HepG2 (cell line): ENCODE data around the gene MUC4. TPM values are rescaled to one million over a fixed set of nuclear protein-coding genes. Genes with fewer than 3 reads are reported as not detected.

Source experiments
- AKAP8 ChIP-seq: sonication (generic); formaldehyde crosslinking; IDR thresholded peaks from 2 replicates; pipeline ENCODE4 v1.5.1; 2020; ENCODE audit warnings: mild to moderate bottlenecking, missing genetic modification reagents
- CEBPG ChIP-seq: IDR thresholded peaks from 2 replicates; pipeline ENCODE4 v1.6.1; 2016
- CHD2 ChIP-seq: IDR thresholded peaks from 2 replicates; pipeline ENCODE4 v1.6.1; 2011; ENCODE audit warnings: low read depth, low read length, improper control_type of control experiment
- DMAP1 ChIP-seq: IDR thresholded peaks from 2 replicates; pipeline ENCODE4 v1.6.1; 2016
- GTF3A ChIP-seq: sonication (generic); formaldehyde crosslinking; conservative IDR thresholded peaks from 2 replicates; pipeline ENCODE4 v1.4.0; 2020; ENCODE audit warnings: mild to moderate bottlenecking, missing genetic modification reagents
- KAT8 ChIP-seq: IDR thresholded peaks from 2 replicates; pipeline ENCODE4 v1.6.1; 2016; ENCODE audit warnings: missing genetic modification reagents, missing compliant biosample characterization
- NBN ChIP-seq: fragments of 450-650 bp; conservative IDR thresholded peaks from 2 replicates; pipeline ENCODE4 v1.6.1; 2017
- PBX3 ChIP-seq: sonication (generic); formaldehyde crosslinking; IDR thresholded peaks from 2 replicates; pipeline ENCODE4 v1.8.1; 2023; ENCODE audit warnings: missing genetic modification reagents, inconsistent platforms, borderline replicate concordance
- PRDM4 ChIP-seq: sonication (generic); formaldehyde crosslinking; IDR thresholded peaks from 2 replicates; pipeline ENCODE4 v1.9.0; 2021; ENCODE audit warnings: missing genetic modification reagents, borderline replicate concordance
- PTBP1 ChIP-seq: fragments of 200-400 bp; formaldehyde crosslinking; IDR thresholded peaks from 2 replicates; pipeline ENCODE4 v1.6.1; 2018; ENCODE audit warnings: low read length, low read depth; ENCODE audit not compliant: poor library complexity, severe bottlenecking
- SETDB1 ChIP-seq: sonication (generic); formaldehyde crosslinking; IDR thresholded peaks from 2 replicates; pipeline ENCODE4 v1.5.1; 2020; ENCODE audit warnings: missing genetic modification reagents, mild to moderate bottlenecking, borderline replicate concordance
- SP140L ChIP-seq: sonication (generic); formaldehyde crosslinking; IDR thresholded peaks from 2 replicates; pipeline ENCODE4 v1.4.0; 2020; ENCODE audit warnings: missing genetic modification reagents, borderline replicate concordance
- TEF ChIP-seq: sonication (generic); formaldehyde crosslinking; IDR thresholded peaks from 2 replicates; pipeline ENCODE4 v1.5.0; 2020; ENCODE audit warnings: missing genetic modification reagents
- THRA ChIP-seq: sonication (generic); formaldehyde crosslinking; IDR thresholded peaks from 2 replicates; pipeline ENCODE4 v1.4.0; 2020; ENCODE audit warnings: missing genetic modification reagents, borderline replicate concordance
- ZFP90 ChIP-seq: sonication (generic); formaldehyde crosslinking; IDR thresholded peaks from 2 replicates; pipeline ENCODE4 v1.8.0; 2022; ENCODE audit warnings: missing genetic modification reagents, mild to moderate bottlenecking, inconsistent platforms, borderline replicate concordance
- ZNF124 ChIP-seq: sonication (generic); formaldehyde crosslinking; IDR thresholded peaks from 2 replicates; pipeline ENCODE4 v1.4.0; 2020; ENCODE audit warnings: missing genetic modification reagents
- ZNF180 ChIP-seq: sonication (generic); formaldehyde crosslinking; IDR thresholded peaks from 2 replicates; pipeline ENCODE4 v1.4.0; 2020; ENCODE audit warnings: low read depth, missing genetic modification reagents, borderline replicate concordance
- ZNF430 ChIP-seq: sonication (generic); formaldehyde crosslinking; IDR thresholded peaks from 2 replicates; pipeline ENCODE4 v1.9.0; 2021; ENCODE audit warnings: mild to moderate bottlenecking, missing genetic modification reagents
- ZNF512B ChIP-seq: sonication (generic); formaldehyde crosslinking; IDR thresholded peaks from 2 replicates; pipeline ENCODE4 v1.5.1; 2020; ENCODE audit warnings: missing genetic modification reagents, mild to moderate bottlenecking, borderline replicate concordance
- ZNF562 ChIP-seq: sonication (generic); formaldehyde crosslinking; IDR thresholded peaks from 2 replicates; pipeline ENCODE4 v1.8.0; 2022; ENCODE audit warnings: missing genetic modification reagents, borderline replicate concordance
- ZNF564 ChIP-seq: sonication (generic); formaldehyde crosslinking; IDR thresholded peaks from 2 replicates; pipeline ENCODE4 v1.8.1; 2023; ENCODE audit warnings: mild to moderate bottlenecking, missing genetic modification reagents
- polyA plus RNA-seq, 8 experiments: library from polyadenylated mRNA; depleted of rRNA in 3 of 8; stranded (reverse) in 7 of 8; unstranded in 1 of 8; fragments of >200 nt; fragmentation: Illumina TruSeq in 4 of 8; extraction: Trizol in 4 of 8; gene quantifications; 2 replicates each; pipeline versions ENCODE4 v1.2.1 to v1.2.3, GENCODE V29; 2011 to 2016; ENCODE audit warnings: low read depth in 4 of 8, missing spikeins in 1 of 8, mixed read lengths in 1 of 8; ENCODE audit not compliant: insufficient read depth in 1 of 8
- total RNA-seq, 5 experiments: library from RNA; depleted of rRNA; stranded (reverse); fragments of >200 nt; fragmentation: Illumina TruSeq; extraction: Trizol; gene quantifications; 2 replicates each; pipeline ENCODE4 v1.2.3, GENCODE V29; 2016; ENCODE audit warnings: low read depth in 1 of 5

The MUC4 gene
- total and polyA plus RNA-seq, 2 of the 13 experiments (the other 11 are each of a cell fraction or from before 2014, with no cell fraction given) = not detected

GRCh38 chr3:195847055-195847950 lies 35.6 kb upstream of the MUC4 start (continued):
- no peak for TF ChIP-seq ZNF512B (CRISPR knock-in tag)
- TF ChIP-seq ZNF180 (CRISPR knock-in tag) = no peak
- TF ChIP-seq SP140L (CRISPR knock-in tag) = no peak
- peak; percentile 71; the same call in 1 of the 2 replicates for TF ChIP-seq THRA (CRISPR knock-in tag)
- TF ChIP-seq CEBPG = peak; percentile 29; the same call in 1 of the 2 replicates
- TF ChIP-seq DMAP1 = no peak
- no peak for TF ChIP-seq ZFP90 (CRISPR knock-in tag)
- no peak for TF ChIP-seq SETDB1 (CRISPR knock-in tag)
- TF ChIP-seq GTF3A (CRISPR knock-in tag) = no peak
- TF ChIP-seq PRDM4 (CRISPR knock-in tag) = no peak
- no peak for TF ChIP-seq TEF (CRISPR knock-in tag)
- TF ChIP-seq ZNF564 (CRISPR knock-in tag) = no peak
- TF ChIP-seq PTBP1 = no peak
- no peak for TF ChIP-seq ZNF430
- TF ChIP-seq AKAP8 (CRISPR knock-in tag) = no peak
- TF ChIP-seq PBX3 = no peak
- no peak for TF ChIP-seq ZNF124 (CRISPR knock-in tag)
- TF ChIP-seq NBN = no peak
- 0 out of 2 replicates have a peak, but pooled peaks have one; percentile 22 for TF ChIP-seq KAT8 (CRISPR knock-in tag)
- TF ChIP-seq CHD2 = no peak
- TF ChIP-seq ZNF562 (CRISPR knock-in tag) = no peak
